ENCODE results near the gene CDC42. TPM values are rescaled to one million over a fixed set of nuclear protein-coding genes. Genes with fewer than 3 reads are reported as not detected.

Gene CDC42
- total RNA-seq, 4 donors from 2014 or later: 108 to 223 (median 200) TPM

DNA sequence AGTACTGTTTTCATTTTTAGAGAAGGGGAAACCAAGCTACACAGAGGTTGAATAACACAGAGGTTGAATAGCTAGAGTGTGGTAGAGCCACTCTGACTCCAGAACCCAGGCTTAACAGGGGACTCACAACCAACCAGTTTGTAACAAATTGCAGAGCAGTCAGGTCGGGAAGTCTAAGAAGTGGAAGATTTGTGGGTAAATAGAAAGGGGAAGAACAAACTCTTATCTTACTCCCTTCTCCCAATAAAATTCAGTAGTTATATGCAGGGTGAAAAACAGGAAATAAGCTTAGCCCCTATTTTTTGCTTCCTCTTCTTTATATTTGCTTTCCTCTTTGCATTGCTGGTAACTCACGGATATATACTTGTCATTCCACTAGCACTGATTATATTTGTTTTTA lies 23.2 kb downstream of the CDC42 start:
- Histone ChIP-seq H3K9me3 (no peaks in the 10 kb centered on the region), H3K4me3 (no peak overlapping the region), H3K36me3 (peaks cover 21% of the 10 kb centered on the region), H3K27ac (no peak overlapping the region), H3K27me3 (no peaks in the 10 kb centered on the region), H3K4me1 (peaks cover 67% of the 10 kb centered on the region)
- DNase-seq (ENCODE audit: low spot score in 2 of 2): no peak
- no peak for TF ChIP-seq POLR2AphosphoS5 (IDR thresholded peaks at IDR 0.05)
- TF ChIP-seq CTCF (IDR thresholded peaks at IDR 0.05): no peak
- 50% methylated on average over 2 of the region's 2 CpGs for WGBS

DNA sequence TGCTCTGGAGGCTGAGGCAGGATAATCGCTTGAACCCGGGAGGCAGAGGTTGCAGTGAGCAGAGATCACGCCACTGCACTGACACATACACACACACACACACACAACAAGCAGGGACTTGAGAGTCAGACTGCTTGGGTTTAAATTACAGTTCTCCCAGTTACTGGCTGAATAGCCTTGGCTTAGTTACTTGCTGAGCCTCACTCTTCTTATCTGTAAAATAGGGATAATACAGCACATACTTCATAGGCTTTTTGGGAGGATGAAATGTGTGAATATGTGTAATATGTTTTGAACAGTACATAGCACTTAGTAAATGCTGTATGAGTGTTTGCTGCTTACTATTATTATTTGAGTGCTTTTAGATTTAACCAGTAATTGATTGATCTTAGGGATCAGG lies 23.8 kb downstream of the CDC42 start:
- Histone ChIP-seq H3K36me3 (peaks cover 26% of the 10 kb centered on the region), H3K27me3 (no peaks in the 10 kb centered on the region), H3K27ac (no peak overlapping the region), H3K9me3 (no peaks in the 10 kb centered on the region), H3K4me1 (peaks cover 67% of the 10 kb centered on the region), H3K4me3 (no peak overlapping the region)
- no peak for TF ChIP-seq POLR2A (IDR thresholded peaks at IDR 0.05)
- no peak for TF ChIP-seq EP300 (IDR thresholded peaks at IDR 0.05)
- no peak for TF ChIP-seq POLR2AphosphoS5 (IDR thresholded peaks at IDR 0.05)
- TF ChIP-seq CTCF (IDR thresholded peaks at IDR 0.05): no peak
- DNase-seq (ENCODE audit: low spot score in 2 of 2): no peak
- 90% methylated on average over 3 of the region's 3 CpGs for WGBS

GRCh38 chr1:22077728-22078127 lies 25.2 kb downstream of the CDC42 start:
- peaks cover 36% of the 10 kb centered on the region for H3K36me3 ChIP-seq
- peaks cover 63% of the 10 kb centered on the region for H3K4me1 ChIP-seq
- H3K27ac ChIP-seq: no peak overlapping the region
- 35% methylated on average over 5 of the region's 5 CpGs for WGBS
- H3K9me3 ChIP-seq: no peaks in the 10 kb centered on the region
- TF ChIP-seq POLR2AphosphoS5 (IDR thresholded peaks at IDR 0.05) (no peak), POLR2A (IDR thresholded peaks at IDR 0.05) (no peak), EP300 (IDR thresholded peaks at IDR 0.05) (no peak), CTCF (IDR thresholded peaks at IDR 0.05) (no peak)
- no peak overlapping the region for H3K4me3 ChIP-seq
- H3K27me3 ChIP-seq: no peaks in the 10 kb centered on the region
- DNase-seq (ENCODE audit: low spot score in 2 of 2): no peak

- TF ChIP-seq EP300 (IDR thresholded peaks at IDR 0.05) (no peak), POLR2A (IDR thresholded peaks at IDR 0.05) (no peak), POLR2AphosphoS5 (IDR thresholded peaks at IDR 0.05) (no peak), CTCF (IDR thresholded peaks at IDR 0.05) (no peak)
- peaks cover 59% of the 10 kb centered on the region for H3K4me1 ChIP-seq
- H3K36me3 ChIP-seq: peaks cover 41% of the 10 kb centered on the region
- no peaks in the 10 kb centered on the region for H3K27me3 ChIP-seq
- DNase-seq (ENCODE audit: low spot score in 2 of 2): no peak
- no peak overlapping the region for H3K27ac ChIP-seq
- no peaks in the 10 kb centered on the region for H3K9me3 ChIP-seq
- H3K4me3 ChIP-seq: no peak overlapping the region
- 86% methylated on average over 2 of the region's 2 CpGs for WGBS
Observed at GRCh38 chr1:22078133-22078532, 25.6 kb downstream of the CDC42 start.

GRCh38 chr1:22080191-22080590 lies 27.7 kb downstream of the CDC42 start:
- H3K4me1 ChIP-seq: peaks cover 45% of the 10 kb centered on the region
- no peaks in the 10 kb centered on the region for H3K27me3 ChIP-seq
- no peak for DNase-seq (ENCODE audit: low spot score in 2 of 2)
- H3K27ac ChIP-seq: no peak overlapping the region
- 83% methylated on average over 2 of the region's 2 CpGs for WGBS
- no peaks in the 10 kb centered on the region for H3K9me3 ChIP-seq
- TF ChIP-seq POLR2AphosphoS5 (IDR thresholded peaks at IDR 0.05) (no peak), POLR2A (IDR thresholded peaks at IDR 0.05) (no peak), CTCF (IDR thresholded peaks at IDR 0.05) (no peak), EP300 (IDR thresholded peaks at IDR 0.05) (no peak)
- no peak overlapping the region for H3K4me3 ChIP-seq
- peaks cover 44% of the 10 kb centered on the region for H3K36me3 ChIP-seq

Data from suprapubic skin (tissue), 4 donors.